Mesenchymal stem cell (in vitro differentiated cells and primary cell): Measurements from ENCODE around the gene SLCO4C1.

Source experiments
- DNase-seq: peaks from one replicate; pipeline ENCODE4 v3.0.0-alpha.2; 2013
- H2AFZ ChIP-seq: one replicate; pipeline ENCODE4 v1.6.1; 2013; ENCODE audit warnings: low read depth, mild to moderate bottlenecking, control low read depth, inconsistent platforms, low read length, moderate library complexity
- H2AK5ac ChIP-seq: 2 replicates; pipeline ENCODE4 v1.6.1; 2013; ENCODE audit warnings: low read length, moderate library complexity, mild to moderate bottlenecking, inconsistent platforms; ENCODE audit not compliant: severe bottlenecking
- H2BK120ac ChIP-seq: one replicate; pipeline ENCODE4 v1.6.1; 2013; ENCODE audit warnings: low read depth, mild to moderate bottlenecking, inconsistent platforms, low read length, moderate library complexity
- H2BK12ac ChIP-seq, 2 experiments: one replicate each; pipeline ENCODE4 v1.6.1; 2013; ENCODE audit warnings: inconsistent platforms in 2 of 2, low read length in 2 of 2, mild to moderate bottlenecking in 2 of 2, moderate library complexity in 2 of 2, control low read depth in 1 of 2
- H2BK15ac ChIP-seq: one replicate; pipeline ENCODE4 v1.6.1; 2013; ENCODE audit warnings: mild to moderate bottlenecking, low read depth, inconsistent platforms; ENCODE audit not compliant: poor library complexity, severe bottlenecking
- H2BK5ac ChIP-seq: 2 replicates; pipeline ENCODE4 v1.6.1; 2013; ENCODE audit warnings: low read depth, mild to moderate bottlenecking, low read length, control low read depth, inconsistent platforms; ENCODE audit not compliant: poor library complexity, severe bottlenecking
- H3K14ac ChIP-seq, 2 experiments: one replicate each; pipeline ENCODE4 v1.6.1; 2013; ENCODE audit warnings: inconsistent platforms in 2 of 2, low read length in 2 of 2, control low read depth in 1 of 2, mild to moderate bottlenecking in 1 of 2, moderate library complexity in 1 of 2
- H3K18ac ChIP-seq, 2 experiments: one replicate each; pipeline ENCODE4 v1.6.1; 2013; ENCODE audit warnings: inconsistent platforms in 2 of 2, low read length in 2 of 2, control low read depth in 1 of 2, low read depth in 1 of 2, mild to moderate bottlenecking in 1 of 2
- H3K23ac ChIP-seq, 2 experiments: one replicate each; pipeline ENCODE4 v1.6.1; 2013; ENCODE audit warnings: inconsistent platforms in 2 of 2, low read length in 2 of 2, mild to moderate bottlenecking in 2 of 2, moderate library complexity in 2 of 2, control low read depth in 1 of 2
- H3K27ac ChIP-seq: 2 replicates; pipeline ENCODE4 v1.5.1; 2013; ENCODE audit warnings: mild to moderate bottlenecking, moderate library complexity, low read length, control low read depth, inconsistent platforms; ENCODE audit not compliant: poor library complexity, severe bottlenecking
- H3K27me3 ChIP-seq, 2 experiments: 2 replicates each; pipeline versions ENCODE4 v1.6.1 to v1.7.0; 2013; ENCODE audit warnings: low read length in 2 of 2, mild to moderate bottlenecking in 2 of 2, moderate library complexity in 2 of 2, control low read depth in 1 of 2, inconsistent platforms in 1 of 2; ENCODE audit not compliant: control insufficient read depth in 1 of 2, insufficient read depth in 1 of 2
- H3K36me3 ChIP-seq, 2 experiments: 2 replicates each; pipeline versions ENCODE4 v1.6.1 to v1.7.0; 2013; ENCODE audit warnings: low read length in 2 of 2, control low read depth in 1 of 2, inconsistent platforms in 1 of 2, low read depth in 1 of 2, mild to moderate bottlenecking in 1 of 2; ENCODE audit not compliant: insufficient read depth in 2 of 2, control insufficient read depth in 1 of 2
- H3K4ac ChIP-seq, 2 experiments: one replicate each; pipeline ENCODE4 v1.6.1; 2013; ENCODE audit warnings: inconsistent platforms in 2 of 2, low read length in 2 of 2, mild to moderate bottlenecking in 2 of 2, moderate library complexity in 2 of 2, control low read depth in 1 of 2, low read depth in 1 of 2
- H3K4me1 ChIP-seq: 2 replicates; pipeline ENCODE4 v1.6.1; 2013; ENCODE audit warnings: low read depth, low read length, control low read depth; ENCODE audit not compliant: control insufficient read depth, insufficient read depth
- H3K4me2 ChIP-seq: 2 replicates; pipeline ENCODE4 v1.6.1; 2013; ENCODE audit warnings: low read length, mild to moderate bottlenecking, inconsistent platforms; ENCODE audit not compliant: poor library complexity, severe bottlenecking
- H3K4me3 ChIP-seq, 2 experiments: 2 replicates each; pipeline versions ENCODE4 v1.5.1 to v1.7.0; 2013; ENCODE audit warnings: low read length in 2 of 2, mild to moderate bottlenecking in 2 of 2, control low read depth in 1 of 2, low read depth in 1 of 2; ENCODE audit not compliant: insufficient read depth in 1 of 2
- H3K79me1 ChIP-seq: replicated peaks from 2 replicates; pipeline ENCODE4 v1.6.1; 2013; ENCODE audit warnings: mild to moderate bottlenecking, control low read depth, low read length, inconsistent platforms; ENCODE audit not compliant: poor library complexity, severe bottlenecking
- H3K9ac ChIP-seq: 2 replicates; pipeline ENCODE4 v1.7.0; 2013; ENCODE audit warnings: mild to moderate bottlenecking, low read length, moderate library complexity
- H3K9me3 ChIP-seq: 2 replicates; pipeline ENCODE4 v1.7.0; 2013; ENCODE audit warnings: mild to moderate bottlenecking, low read length; ENCODE audit not compliant: control insufficient read depth
- H4K8ac ChIP-seq: one replicate; pipeline ENCODE4 v1.6.1; 2013; ENCODE audit warnings: inconsistent platforms, mild to moderate bottlenecking, low read length, moderate library complexity
- H4K91ac ChIP-seq: one replicate; pipeline ENCODE4 v1.6.1; 2013; ENCODE audit warnings: mild to moderate bottlenecking, low read length, inconsistent platforms
- WGBS: methylation state at CpG from one replicate; pipeline ENCODE4 v1.1.7; 2013; ENCODE audit warnings: mixed read lengths; 5-methylcytosine and 5-hydroxymethylcytosine counted together

Gene SLCO4C1

DNA sequence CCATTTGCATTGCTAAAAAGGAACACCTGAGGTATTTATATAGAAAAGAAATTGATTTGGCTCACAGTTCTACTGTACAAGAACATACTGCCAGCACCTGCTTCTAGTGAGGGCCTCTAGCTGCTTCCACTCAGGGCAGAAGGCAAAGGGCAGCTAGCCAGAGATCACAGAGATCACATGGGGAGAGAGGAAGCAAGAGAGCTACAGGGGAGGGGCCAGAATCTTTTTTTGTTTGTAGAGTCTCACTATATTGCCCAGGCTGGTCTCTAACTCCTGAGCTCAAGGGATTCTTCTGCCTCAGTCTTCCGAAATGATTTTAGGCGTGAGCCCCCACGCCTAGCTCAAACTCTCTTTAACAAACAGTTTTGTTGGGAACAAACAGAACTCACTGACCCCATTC lies 6.1 kb downstream of the SLCO4C1 start:
- WGBS = 97% methylated on average over 3 of the region's 3 CpGs
- H2BK120ac ChIP-seq = no peak overlapping the region
- no peak overlapping the region for H3K14ac ChIP-seq
- no peak overlapping the region for H2BK15ac ChIP-seq
- no peak overlapping the region for H4K8ac ChIP-seq
- no peaks in the 10 kb centered on the region for H3K36me3 ChIP-seq
- H3K9me3 ChIP-seq = no peaks in the 10 kb centered on the region
- H2BK12ac ChIP-seq = no peak overlapping the region
- H3K79me1 ChIP-seq = peaks cover 7% of the 10 kb centered on the region
- no peak overlapping the region for H3K27ac ChIP-seq
- H3K27me3 ChIP-seq = peaks cover 0 to 2% of the 10 kb centered on the region in 2 experiments
- no peak overlapping the region for H3K23ac ChIP-seq
- DNase-seq = no peak
- H2AK5ac ChIP-seq = no peak overlapping the region
- peak overlapping the region; percentile 57 for H2BK5ac ChIP-seq
- no peak overlapping the region for H3K4me3 ChIP-seq
- no peak overlapping the region for H3K4ac ChIP-seq
- no peak overlapping the region for H3K4me2 ChIP-seq
- no peak overlapping the region for H3K9ac ChIP-seq
- peaks cover 5% of the 10 kb centered on the region for H3K4me1 ChIP-seq
- no peak overlapping the region for H3K18ac ChIP-seq
- no peak overlapping the region for H2AFZ ChIP-seq
- no peak overlapping the region for H4K91ac ChIP-seq

DNA sequence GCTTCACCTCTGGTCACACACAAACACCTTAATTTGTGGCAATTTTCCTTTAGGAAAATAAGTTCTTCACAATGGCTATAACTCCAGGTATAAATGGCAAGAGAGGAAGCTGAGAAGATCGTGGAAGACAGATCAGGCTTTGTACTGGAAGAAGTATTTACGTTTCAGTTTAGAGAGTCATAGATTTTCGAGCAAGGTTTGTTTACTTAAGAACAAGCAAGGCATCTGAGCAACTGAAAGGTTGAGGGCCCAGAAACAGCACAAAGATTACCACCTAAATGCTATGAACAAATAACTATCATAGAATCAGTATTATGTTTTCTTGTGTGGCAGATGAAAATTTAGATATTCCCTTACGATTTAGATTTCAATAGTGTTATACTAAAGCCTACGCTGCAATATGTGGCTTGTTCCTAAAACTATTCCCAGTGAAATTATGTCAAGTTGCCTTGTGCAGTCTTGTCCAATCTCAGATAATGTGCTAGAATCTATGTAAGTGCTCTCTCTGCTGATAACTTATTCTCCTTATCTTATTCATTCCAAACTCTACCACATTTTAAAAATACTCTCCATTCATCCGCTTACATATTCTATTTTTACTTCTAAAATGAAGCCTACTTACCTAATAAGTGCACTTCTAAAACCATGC lies 6.7 kb downstream of the SLCO4C1 start:
- Histone ChIP-seq H3K4me2 (no peak overlapping the region), H3K4me1 (peaks cover 5% of the 10 kb centered on the region), H2BK12ac (no peak overlapping the region), H2AK5ac (no peak overlapping the region), H3K9me3 (no peaks in the 10 kb centered on the region), H3K18ac (no peak overlapping the region), H4K91ac (no peak overlapping the region), H2AFZ (no peak overlapping the region), H3K4ac (no peak overlapping the region), H3K14ac (no peak overlapping the region), H3K23ac (no peak overlapping the region), H3K9ac (no peak overlapping the region), H3K27ac (no peak overlapping the region), H3K79me1 (peaks cover 7% of the 10 kb centered on the region), H3K36me3 (no peaks in the 10 kb centered on the region), H3K27me3 (no peaks in the 10 kb centered on the region), H2BK15ac (no peak overlapping the region), H3K4me3 (no peak overlapping the region), H4K8ac (no peak overlapping the region), H2BK5ac (no peak overlapping the region), H2BK120ac (no peak overlapping the region)
- DNase-seq = peak; percentile 28
- 62% methylated on average over 6 of the region's 6 CpGs for WGBS

DNA sequence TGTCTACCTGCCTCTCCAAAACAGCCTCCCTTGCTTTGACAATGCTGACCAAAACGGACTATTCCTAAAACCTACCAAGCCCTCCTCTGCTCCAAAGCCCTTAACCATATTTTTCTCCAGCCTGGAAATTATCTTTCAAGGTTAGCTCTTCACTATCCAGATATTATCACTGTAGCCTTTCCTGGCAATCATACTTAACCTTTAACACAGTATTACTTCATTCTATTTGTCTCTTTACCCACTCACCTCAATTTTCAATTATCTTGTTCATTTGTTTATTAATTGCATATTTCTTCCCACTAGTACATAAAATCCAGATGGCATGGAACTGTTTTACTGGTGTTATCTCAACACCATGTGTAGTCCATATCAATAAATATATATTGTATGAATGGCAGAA lies 7.5 kb downstream of the SLCO4C1 start:
- Histone ChIP-seq H3K4me3 (no peak overlapping the region), H3K18ac (no peak overlapping the region), H2BK12ac (no peak overlapping the region), H2BK120ac (no peak overlapping the region), H3K36me3 (no peaks in the 10 kb centered on the region), H3K4me2 (no peak overlapping the region), H3K4ac (no peak overlapping the region), H3K4me1 (peaks cover under 1% of the 10 kb centered on the region), H3K9me3 (no peaks in the 10 kb centered on the region), H2BK15ac (no peak overlapping the region), H2AFZ (no peak overlapping the region), H4K91ac (no peak overlapping the region), H2BK5ac (no peak overlapping the region), H3K23ac (no peak overlapping the region), H3K27me3 (no peaks in the 10 kb centered on the region), H3K79me1 (peaks cover 5% of the 10 kb centered on the region), H3K9ac (no peak overlapping the region), H3K14ac (no peak overlapping the region), H3K27ac (no peak overlapping the region), H2AK5ac (no peak overlapping the region), H4K8ac (no peak overlapping the region)
- no peak for DNase-seq
- 86% methylated on average over 1 of the region's 1 CpG for WGBS

DNA sequence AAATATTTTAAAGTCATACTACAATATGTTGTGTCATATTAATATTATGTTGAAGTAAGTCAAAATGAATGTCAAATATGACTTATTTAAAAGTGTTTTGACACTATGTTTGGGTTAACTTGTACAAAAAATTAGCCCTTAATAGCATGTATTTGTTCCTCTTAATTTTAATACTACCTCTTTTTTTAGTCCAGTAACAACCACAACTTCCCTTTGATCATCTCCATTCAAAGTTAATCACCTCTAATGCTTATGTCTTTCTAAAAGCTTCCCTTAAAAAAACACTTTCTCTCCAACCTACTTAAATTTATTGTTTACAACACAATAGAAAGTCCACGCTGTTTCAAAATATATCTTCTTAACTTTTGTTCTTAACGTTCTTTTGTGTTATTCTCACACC lies 9.6 kb downstream of the SLCO4C1 start:
- Histone ChIP-seq H3K23ac (no peak overlapping the region), H3K79me1 (peaks cover 3% of the 10 kb centered on the region), H2AK5ac (no peak overlapping the region), H2BK15ac (no peak overlapping the region), H2BK12ac (no peak overlapping the region), H3K9ac (no peak overlapping the region), H3K4me2 (no peak overlapping the region), H3K9me3 (no peaks in the 10 kb centered on the region), H3K27ac (no peak overlapping the region), H3K4me1 (no peaks in the 10 kb centered on the region), H3K27me3 (no peaks in the 10 kb centered on the region), H4K8ac (no peak overlapping the region), H2BK5ac (no peak overlapping the region), H2BK120ac (no peak overlapping the region), H2AFZ (no peak overlapping the region), H4K91ac (no peak overlapping the region), H3K18ac (no peak overlapping the region), H3K4ac (no peak overlapping the region), H3K4me3 (no peak overlapping the region), H3K14ac (no peak overlapping the region), H3K36me3 (no peaks in the 10 kb centered on the region)
- no peak for DNase-seq
- WGBS = 77% methylated on average over 2 of the region's 2 CpGs
